ENCODE results near the gene SPRED1.
"Not testable (repeated sequence)": the region's sequence is repeated elsewhere in the genome, so short reads cannot be mapped to it uniquely, and the experiment has no call there.

The SPRED1 gene

DNA sequence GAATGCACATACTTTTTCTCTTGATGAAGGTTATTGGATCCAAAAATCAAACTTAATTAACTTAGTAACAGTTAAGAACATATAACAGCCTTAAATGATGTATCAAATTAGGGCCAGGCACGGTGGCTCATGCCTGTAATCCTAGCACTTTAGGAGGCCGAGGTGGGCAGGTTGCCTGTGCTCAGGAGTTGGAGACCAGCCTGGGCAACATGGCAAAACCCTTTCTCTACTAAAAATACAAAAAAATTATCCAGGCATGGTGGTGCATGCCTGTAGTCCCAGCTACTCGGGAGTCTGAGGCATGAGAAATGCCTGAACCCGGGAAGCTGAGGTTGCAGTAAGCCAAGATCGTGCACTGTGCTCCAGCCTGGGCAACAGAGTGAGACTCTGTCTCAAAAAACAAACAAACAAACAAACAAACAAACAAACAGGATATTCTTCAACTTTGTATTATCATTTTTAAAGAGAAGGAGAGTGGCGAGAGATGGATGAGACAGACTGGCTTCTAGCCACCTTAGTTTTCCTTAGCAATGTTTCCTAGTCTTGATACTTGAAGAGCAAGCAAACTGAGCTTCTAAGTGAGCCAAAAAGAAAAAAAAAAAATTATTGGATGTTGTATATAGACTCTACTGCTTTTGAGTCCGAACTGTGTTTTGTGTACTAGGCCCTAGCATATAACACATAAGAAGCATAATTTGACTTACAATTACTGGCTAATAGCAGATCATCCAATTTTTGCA, 13.8 kb downstream of the SPRED1 start:
- no peak overlapping the region for H3K27ac ChIP-seq (replicated peaks)
- TF ChIP-seq, protein P1, sequence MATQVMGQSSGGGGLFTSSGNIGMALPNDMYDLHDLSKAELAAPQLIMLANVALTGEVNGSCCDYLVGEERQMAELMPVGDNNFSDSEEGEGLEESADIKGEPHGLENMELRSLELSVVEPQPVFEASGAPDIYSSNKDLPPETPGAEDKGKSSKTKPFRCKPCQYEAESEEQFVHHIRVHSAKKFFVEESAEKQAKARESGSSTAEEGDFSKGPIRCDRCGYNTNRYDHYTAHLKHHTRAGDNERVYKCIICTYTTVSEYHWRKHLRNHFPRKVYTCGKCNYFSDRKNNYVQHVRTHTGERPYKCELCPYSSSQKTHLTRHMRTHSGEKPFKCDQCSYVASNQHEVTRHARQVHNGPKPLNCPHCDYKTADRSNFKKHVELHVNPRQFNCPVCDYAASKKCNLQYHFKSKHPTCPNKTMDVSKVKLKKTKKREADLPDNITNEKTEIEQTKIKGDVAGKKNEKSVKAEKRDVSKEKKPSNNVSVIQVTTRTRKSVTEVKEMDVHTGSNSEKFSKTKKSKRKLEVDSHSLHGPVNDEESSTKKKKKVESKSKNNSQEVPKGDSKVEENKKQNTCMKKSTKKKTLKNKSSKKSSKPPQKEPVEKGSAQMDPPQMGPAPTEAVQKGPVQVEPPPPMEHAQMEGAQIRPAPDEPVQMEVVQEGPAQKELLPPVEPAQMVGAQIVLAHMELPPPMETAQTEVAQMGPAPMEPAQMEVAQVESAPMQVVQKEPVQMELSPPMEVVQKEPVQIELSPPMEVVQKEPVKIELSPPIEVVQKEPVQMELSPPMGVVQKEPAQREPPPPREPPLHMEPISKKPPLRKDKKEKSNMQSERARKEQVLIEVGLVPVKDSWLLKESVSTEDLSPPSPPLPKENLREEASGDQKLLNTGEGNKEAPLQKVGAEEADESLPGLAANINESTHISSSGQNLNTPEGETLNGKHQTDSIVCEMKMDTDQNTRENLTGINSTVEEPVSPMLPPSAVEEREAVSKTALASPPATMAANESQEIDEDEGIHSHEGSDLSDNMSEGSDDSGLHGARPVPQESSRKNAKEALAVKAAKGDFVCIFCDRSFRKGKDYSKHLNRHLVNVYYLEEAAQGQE (IDR thresholded peaks at IDR 0.05; ENCODE audit: insufficient replicate concordance, low read depth) = no peak
- H3K4me3 ChIP-seq (replicated peaks; ENCODE audit: insufficient read depth, low read length) = no peak overlapping the region
- H3K27me3 ChIP-seq (ENCODE audit: insufficient read depth, poor library complexity, severe bottlenecking) = no peaks in the 10 kb centered on the region
- no peak for DNase-seq (ENCODE audit: low read depth in 1 of 2, low spot score in 1 of 2)

GRCh38 chr15:38267421-38268022, 14.9 kb downstream of the SPRED1 start:
- Histone ChIP-seq H3K27ac (replicated peaks) (no peak overlapping the region), H3K4me3 (replicated peaks; ENCODE audit: insufficient read depth, low read length) (no peak overlapping the region), H3K27me3 (ENCODE audit: insufficient read depth, poor library complexity, severe bottlenecking) (no peaks in the 10 kb centered on the region)
- no peak for DNase-seq (ENCODE audit: low read depth in 1 of 2, low spot score in 1 of 2)
- no peak for TF ChIP-seq POLR2AphosphoS5 (IDR thresholded peaks at IDR 0.05; ENCODE audit: low read depth)

DNA sequence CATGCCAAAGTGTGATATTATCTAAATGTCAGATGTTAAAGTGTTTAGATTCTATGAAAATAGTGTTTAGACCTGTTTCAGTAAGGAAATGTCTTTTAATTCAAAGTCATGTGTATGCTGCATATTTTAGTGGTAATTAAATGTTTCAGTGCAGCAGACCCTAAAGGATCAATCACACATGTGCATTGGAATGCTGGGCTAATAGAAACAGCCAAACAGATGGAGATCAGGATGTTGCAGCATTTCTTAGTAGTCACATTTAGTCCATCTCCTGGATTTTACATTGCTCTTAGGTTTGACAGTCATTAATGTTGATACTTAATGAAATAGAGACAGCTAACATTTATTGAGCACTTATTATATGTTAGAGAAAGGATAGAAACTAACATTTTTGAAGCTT, 18.5 kb downstream of the SPRED1 start:
- DNase-seq (ENCODE audit: low read depth in 1 of 2, low spot score in 1 of 2) = no peak
- no peak overlapping the region for H3K27ac ChIP-seq (replicated peaks)
- H3K27me3 ChIP-seq (ENCODE audit: insufficient read depth, poor library complexity, severe bottlenecking) = no peaks in the 10 kb centered on the region
- no peak overlapping the region for H3K4me3 ChIP-seq (replicated peaks; ENCODE audit: insufficient read depth, low read length)
- TF ChIP-seq, protein P1 (IDR thresholded peaks at IDR 0.05; ENCODE audit: insufficient replicate concordance, low read depth) = no peak
- TF ChIP-seq SPI1 (IDR thresholded peaks at IDR 0.05; ENCODE audit: borderline replicate concordance, low read depth) = no peak

DNA sequence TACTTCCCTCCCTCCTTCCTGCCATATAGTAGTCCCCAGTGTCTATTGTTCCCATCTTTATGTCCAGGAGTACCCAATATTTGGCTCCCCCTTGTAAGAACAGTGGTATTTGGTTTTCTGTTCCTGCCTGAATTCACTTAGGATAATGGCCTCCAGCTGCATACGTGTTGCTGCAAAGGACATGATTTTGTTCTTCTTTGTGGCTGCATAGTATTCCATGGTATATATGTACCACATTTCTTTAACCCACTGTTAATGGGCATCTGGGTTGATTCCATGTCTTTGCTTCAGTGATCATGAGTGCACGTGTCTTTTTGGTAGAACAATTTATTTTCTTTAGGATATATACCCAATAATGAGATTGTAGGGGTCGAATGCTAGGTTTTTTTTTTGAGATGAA, 19.3 kb downstream of the SPRED1 start:
- DNase-seq (ENCODE audit: low read depth in 1 of 2, low spot score in 1 of 2) = no peak
- H3K27ac ChIP-seq (replicated peaks) = no peak overlapping the region
- H3K27me3 ChIP-seq (ENCODE audit: insufficient read depth, poor library complexity, severe bottlenecking) = no peaks in the 10 kb centered on the region
- no peak overlapping the region for H3K4me3 ChIP-seq (replicated peaks; ENCODE audit: insufficient read depth, low read length)
- TF ChIP-seq, protein P1 (IDR thresholded peaks at IDR 0.05; ENCODE audit: insufficient replicate concordance, low read depth) = no peak
- TF ChIP-seq SPI1 (IDR thresholded peaks at IDR 0.05; ENCODE audit: borderline replicate concordance, low read depth) = no peak
- TF ChIP-seq, protein P2, sequence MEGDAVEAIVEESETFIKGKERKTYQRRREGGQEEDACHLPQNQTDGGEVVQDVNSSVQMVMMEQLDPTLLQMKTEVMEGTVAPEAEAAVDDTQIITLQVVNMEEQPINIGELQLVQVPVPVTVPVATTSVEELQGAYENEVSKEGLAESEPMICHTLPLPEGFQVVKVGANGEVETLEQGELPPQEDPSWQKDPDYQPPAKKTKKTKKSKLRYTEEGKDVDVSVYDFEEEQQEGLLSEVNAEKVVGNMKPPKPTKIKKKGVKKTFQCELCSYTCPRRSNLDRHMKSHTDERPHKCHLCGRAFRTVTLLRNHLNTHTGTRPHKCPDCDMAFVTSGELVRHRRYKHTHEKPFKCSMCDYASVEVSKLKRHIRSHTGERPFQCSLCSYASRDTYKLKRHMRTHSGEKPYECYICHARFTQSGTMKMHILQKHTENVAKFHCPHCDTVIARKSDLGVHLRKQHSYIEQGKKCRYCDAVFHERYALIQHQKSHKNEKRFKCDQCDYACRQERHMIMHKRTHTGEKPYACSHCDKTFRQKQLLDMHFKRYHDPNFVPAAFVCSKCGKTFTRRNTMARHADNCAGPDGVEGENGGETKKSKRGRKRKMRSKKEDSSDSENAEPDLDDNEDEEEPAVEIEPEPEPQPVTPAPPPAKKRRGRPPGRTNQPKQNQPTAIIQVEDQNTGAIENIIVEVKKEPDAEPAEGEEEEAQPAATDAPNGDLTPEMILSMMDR (IDR thresholded peaks at IDR 0.05; ENCODE audit: insufficient read depth, low read length) = no peak
- no peak for TF ChIP-seq GABPA (IDR thresholded peaks at IDR 0.05; ENCODE audit: low read depth)
- no peak for TF ChIP-seq POLR2AphosphoS5 (IDR thresholded peaks at IDR 0.05; ENCODE audit: low read depth)

- not testable (repeated sequence) for H3K27me3 ChIP-seq (ENCODE audit: insufficient read depth, poor library complexity, severe bottlenecking); DNase-seq (ENCODE audit: low read depth in 1 of 2, low spot score in 1 of 2); H3K27ac ChIP-seq (replicated peaks); H3K4me3 ChIP-seq (replicated peaks; ENCODE audit: insufficient read depth, low read length)
Observed at GRCh38 chr15:38272431-38272830, 19.8 kb downstream of the SPRED1 start.

Measured in HL-60 (cell line).